C4-2B (cell line): ENCODE measurements around the gene IGFL3.

Experiments
- CTCF ChIP-seq: fragments of 450-650 bp; conservative IDR thresholded peaks from 2 replicates; pipeline ENCODE4 v1.5.1; 2017; ENCODE audit warnings: mild to moderate bottlenecking
- ZFX ChIP-seq: fragments of 450-650 bp; IDR thresholded peaks from 2 replicates; pipeline ENCODE4 v1.6.1; 2017

DNA sequence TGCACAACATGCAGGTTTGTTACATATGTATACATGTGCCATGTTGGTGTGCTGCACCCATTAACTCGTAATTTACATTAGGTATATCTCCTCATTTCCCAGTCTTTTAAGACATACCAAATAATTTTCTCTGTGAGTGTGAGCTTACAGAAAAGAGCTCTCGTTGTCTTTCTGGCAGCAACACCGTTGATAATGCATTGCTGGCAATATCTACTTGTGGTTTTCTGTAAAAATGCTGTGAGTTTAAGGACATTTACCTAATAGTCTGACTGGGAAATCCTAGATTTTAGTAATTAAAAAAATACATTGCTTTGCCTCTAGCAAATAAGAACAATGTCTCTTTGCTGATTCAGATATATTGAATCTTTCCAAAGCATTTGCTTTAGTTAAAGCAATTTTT lies 8.4 kb downstream of the IGFL3 start:
- TF ChIP-seq CTCF (no peak), ZFX (no peak)
